Measurements from ENCODE around the gene PLPPR4. TPM values are rescaled to one million over a fixed set of nuclear protein-coding genes. Genes with fewer than 3 reads are reported as not detected.

The PLPPR4 gene
- total and polyA plus RNA-seq, 12 donors: 0.12 to 0.97 (median 0.36) TPM

GRCh38 chr1:99230695-99231094, 33.6 kb upstream of the PLPPR4 start:
- ATAC-seq: no peak
- TF ChIP-seq CTCF (IDR thresholded peaks at IDR 0.05): no peak
- H3K9me3 ChIP-seq: no peaks in the 10 kb centered on the region
- peaks cover 0 to 3% (median 0%) of the 10 kb centered on the region in 7 donors for H3K27me3 ChIP-seq
- intact Hi-C loops (cut with DNase I): no loop called here
- no peak for DNase-seq
- H3K4me3 ChIP-seq: no peak overlapping the region
- H3K27ac ChIP-seq: no peak overlapping the region
- H3K36me3 ChIP-seq: no peaks in the 10 kb centered on the region
- no peaks in the 10 kb centered on the region for H3K4me1 ChIP-seq

- ATAC-seq: no peak
- no peak for TF ChIP-seq CTCF (IDR thresholded peaks at IDR 0.05)
- DNase-seq: no peak
- Histone ChIP-seq H3K4me1 (no peaks in the 10 kb centered on the region), H3K27ac (no peak overlapping the region), H3K4me3 (no peak overlapping the region), H3K27me3 (peaks cover 0 to 3% (median 0%) of the 10 kb centered on the region in 7 donors), H3K9me3 (no peaks in the 10 kb centered on the region), H3K36me3 (no peaks in the 10 kb centered on the region)
- intact Hi-C loops (cut with DNase I): no loop called here
- 45 to 58% methylated on average over 2 of the region's 2 CpGs for WGBS, 2 donors
Measured at GRCh38 chr1:99232172-99232571, 32.1 kb upstream of the PLPPR4 start.

- Histone ChIP-seq H3K27me3 (peaks cover 0 to under 1% (median 0%) of the 10 kb centered on the region in 7 donors), H3K9me3 (no peaks in the 10 kb centered on the region), H3K4me3 (no peak overlapping the region), H3K4me1 (no peaks in the 10 kb centered on the region), H3K27ac (no peak overlapping the region), H3K36me3 (no peaks in the 10 kb centered on the region)
- TF ChIP-seq CTCF (IDR thresholded peaks at IDR 0.05): no peak
- ATAC-seq (no peak), DNase-seq (no peak)
- WGBS, 2 donors: 83 to 84% methylated on average over 1 of the region's 1 CpG
- intact Hi-C loops (cut with DNase I): no loop called here
Measured at GRCh38 chr1:99233446-99233845, 30.8 kb upstream of the PLPPR4 start.

- intact Hi-C loops (cut with DNase I): no loop called here
- Histone ChIP-seq H3K36me3 (no peaks in the 10 kb centered on the region), H3K4me1 (no peaks in the 10 kb centered on the region), H3K27ac (no peak overlapping the region), H3K9me3 (no peaks in the 10 kb centered on the region), H3K4me3 (no peak overlapping the region), H3K27me3 (no peaks in the 10 kb centered on the region)
- no peak for DNase-seq
- no peak for TF ChIP-seq CTCF (IDR thresholded peaks at IDR 0.05)
- no peak for ATAC-seq
Measured at GRCh38 chr1:99236756-99237155, 27.5 kb upstream of the PLPPR4 start.

GRCh38 chr1:99239690-99240089, 24.6 kb upstream of the PLPPR4 start:
- H3K4me1 ChIP-seq: no peaks in the 10 kb centered on the region
- no peak for TF ChIP-seq CTCF (IDR thresholded peaks at IDR 0.05)
- no peak overlapping the region for H3K4me3 ChIP-seq
- no peaks in the 10 kb centered on the region for H3K9me3 ChIP-seq
- H3K27me3 ChIP-seq: no peaks in the 10 kb centered on the region
- H3K27ac ChIP-seq: no peak overlapping the region
- intact Hi-C loops (cut with DNase I): no loop called here
- ATAC-seq (no peak), DNase-seq (no peak)
- no peaks in the 10 kb centered on the region for H3K36me3 ChIP-seq
- 75 to 80% methylated on average over 6 of the region's 6 CpGs for WGBS, 2 donors

All from heart right ventricle (tissue), 16 donors.